HG02798 (cell line): ENCODE results near the gene SCNN1B.
"Not testable (repeated sequence)": the region's sequence is repeated elsewhere in the genome, so short reads cannot be mapped to it uniquely, and the experiment has no call there.

Experiments used
- ATAC-seq: cut with Tn5 transposase; IDR thresholded peaks from one replicate; pipeline ENCODE4 v1.9.1; 2021; ENCODE audit warnings: mild to moderate bottlenecking; ENCODE audit not compliant: unreplicated experiment, poor library complexity

SCNN1B gene

DNA sequence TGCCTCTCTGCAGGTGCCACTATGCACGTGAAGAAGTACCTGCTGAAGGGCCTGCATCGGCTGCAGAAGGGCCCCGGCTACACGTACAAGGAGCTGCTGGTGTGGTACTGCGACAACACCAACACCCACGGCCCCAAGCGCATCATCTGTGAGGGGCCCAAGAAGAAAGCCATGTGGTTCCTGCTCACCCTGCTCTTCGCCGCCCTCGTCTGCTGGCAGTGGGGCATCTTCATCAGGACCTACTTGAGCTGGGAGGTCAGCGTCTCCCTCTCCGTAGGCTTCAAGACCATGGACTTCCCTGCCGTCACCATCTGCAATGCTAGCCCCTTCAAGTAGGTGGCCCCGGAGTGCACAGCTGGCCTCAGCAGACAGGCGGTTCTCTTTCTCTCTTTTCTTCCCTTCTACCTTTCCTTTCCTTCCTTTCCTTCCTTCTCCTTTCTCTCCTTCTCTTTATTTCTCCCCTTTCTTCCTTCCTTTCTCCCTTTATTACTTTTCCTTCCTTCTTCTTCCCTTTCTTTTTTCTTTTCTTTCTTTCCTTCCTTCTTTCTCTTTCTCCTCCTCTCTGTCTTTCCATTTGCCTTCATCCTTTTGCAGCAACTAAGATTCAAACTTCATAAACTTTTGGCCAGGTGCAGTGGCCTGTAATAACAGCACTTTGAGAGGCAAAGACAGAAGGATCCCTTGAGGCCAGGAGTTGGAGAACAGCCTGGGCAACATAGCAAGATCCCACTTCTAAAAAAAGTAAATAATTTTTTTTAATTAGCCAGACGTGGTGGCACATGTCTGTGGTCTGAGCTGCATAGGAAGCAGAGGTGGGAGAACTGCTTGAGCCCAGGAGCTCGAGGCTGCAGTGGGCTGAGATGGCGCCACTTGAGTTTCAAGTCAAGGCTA lies 46.7 kb downstream of the SCNN1B start:
- no peak for ATAC-seq

DNA sequence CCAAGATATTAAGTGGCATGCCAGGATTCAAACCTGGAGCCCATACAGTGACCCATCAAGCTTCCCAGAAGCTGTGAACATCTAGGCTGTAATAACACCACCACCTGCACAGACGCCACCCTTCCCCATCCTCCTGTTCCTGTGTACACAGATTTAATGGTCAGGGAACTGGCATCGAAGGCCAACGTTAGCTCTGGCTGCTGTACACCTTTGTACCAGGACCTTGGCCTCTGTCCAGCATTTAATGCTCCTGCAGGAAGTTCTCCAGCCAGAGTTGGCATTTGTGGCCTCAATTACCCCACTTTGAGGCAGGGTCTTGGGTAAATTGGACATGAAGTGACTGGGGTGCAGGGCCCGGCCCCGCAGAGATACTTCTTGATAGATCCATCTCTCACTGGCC lies 49.3 kb downstream of the SCNN1B start:
- ATAC-seq: no peak

DNA sequence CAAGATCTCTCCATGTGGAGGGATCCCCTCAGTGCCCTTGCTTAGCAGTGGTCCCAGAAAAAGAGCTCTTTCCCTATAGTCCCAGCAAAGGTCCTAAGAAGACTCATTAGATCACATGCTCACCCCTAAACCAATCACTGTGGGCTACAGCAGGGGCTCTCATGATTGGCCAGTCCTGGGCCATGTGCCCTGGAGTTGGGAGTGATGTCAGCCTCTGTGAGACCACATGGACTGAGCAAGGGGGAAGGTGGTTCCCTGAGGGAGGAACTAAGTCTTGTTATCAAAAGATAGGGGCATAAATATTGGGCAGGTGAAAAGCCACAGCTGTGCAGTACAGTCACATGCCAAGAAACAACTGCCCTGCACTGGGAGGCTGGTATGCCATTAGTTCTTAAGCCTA lies 51.3 kb downstream of the SCNN1B start:
- ATAC-seq: no peak

DNA sequence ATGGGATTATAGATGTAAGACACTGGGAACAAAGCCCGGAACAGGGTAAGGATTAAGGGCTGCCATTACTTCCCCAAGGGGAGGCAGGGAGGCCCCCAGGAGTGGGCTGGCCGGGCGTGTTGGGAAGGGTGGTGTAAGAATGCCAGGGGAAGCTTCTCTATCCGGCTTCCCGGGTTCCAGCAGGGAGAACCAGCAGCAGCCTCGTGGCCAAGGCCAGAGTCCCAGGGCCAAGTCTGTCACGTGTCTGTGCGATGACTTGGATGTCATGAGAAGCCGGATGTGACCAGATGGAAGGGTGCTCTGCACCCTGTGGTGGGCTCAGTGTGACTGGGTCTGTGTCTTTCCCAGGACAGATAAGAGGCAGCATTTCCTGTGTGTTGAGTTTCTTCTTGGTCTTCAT lies 52.1 kb downstream of the SCNN1B start:
- no peak for ATAC-seq

DNA sequence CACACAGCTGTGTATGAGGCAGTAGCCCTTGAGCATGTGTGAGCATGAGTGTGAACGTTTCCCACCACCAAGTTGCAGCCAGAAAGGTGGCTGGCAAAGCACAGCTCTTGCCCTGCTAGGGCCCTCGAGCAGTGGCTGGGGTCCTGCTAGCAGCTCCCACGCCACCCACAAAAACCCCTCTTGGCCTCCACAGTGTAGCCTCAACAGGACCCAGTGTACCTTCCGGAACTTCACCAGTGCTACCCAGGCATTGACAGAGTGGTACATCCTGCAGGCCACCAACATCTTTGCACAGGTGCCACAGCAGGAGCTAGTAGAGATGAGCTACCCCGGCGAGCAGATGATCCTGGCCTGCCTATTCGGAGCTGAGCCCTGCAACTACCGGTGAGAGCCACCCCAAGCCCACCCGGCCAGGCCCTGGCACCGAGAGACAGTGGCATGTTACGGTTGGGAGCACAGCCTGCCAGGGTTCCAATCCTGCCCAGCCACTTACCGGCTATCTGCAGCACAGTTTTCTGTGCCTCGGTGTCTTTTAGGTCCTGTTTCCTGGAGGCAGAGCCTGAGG lies 53.1 kb downstream of the SCNN1B start:
- no peak for ATAC-seq

DNA sequence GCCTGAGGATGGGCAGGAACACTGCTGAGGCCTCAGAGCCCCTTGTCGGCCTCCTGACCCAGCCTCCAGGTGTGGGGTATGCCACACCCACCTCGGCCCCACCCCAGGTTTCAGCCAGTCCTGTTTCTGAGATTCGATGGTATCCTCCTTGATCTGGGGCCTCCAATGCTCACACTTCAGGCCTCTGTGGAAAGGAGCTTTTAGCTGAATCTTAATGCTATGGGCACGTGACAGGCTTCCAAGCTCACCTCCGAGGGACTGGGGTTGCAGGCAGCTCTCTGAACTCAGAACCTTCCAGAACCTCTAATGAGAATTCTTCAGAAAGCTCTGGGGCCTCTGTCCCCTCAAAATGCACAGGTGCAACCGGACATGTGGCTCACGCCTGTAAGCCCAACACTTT lies 54.8 kb downstream of the SCNN1B start:
- ATAC-seq: no peak

DNA sequence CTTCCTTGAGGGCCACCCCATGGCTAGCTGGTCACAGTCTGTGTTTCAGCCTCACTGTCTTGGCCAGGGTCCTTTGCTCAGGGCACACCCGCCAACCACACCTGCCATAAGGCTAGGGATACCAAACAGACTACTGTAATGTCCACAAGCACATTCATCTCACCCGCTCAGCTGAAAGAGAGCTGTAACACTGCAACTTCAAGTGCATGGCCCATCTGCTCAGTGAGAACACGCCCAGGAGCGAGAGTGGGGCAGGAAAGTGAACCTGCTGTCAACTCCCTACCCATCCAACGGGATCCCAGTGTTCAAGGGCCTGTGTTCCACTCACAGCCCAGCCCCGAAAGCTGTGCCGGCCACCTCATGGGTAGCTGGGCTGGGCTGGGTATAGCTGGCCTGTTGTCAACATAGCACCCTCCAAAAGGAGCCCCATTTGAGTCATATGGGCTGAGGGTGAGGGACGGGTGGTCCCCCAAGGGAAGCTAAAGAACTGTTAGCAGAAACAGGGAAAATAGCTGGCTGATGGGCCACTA lies 55.7 kb downstream of the SCNN1B start:
- ATAC-seq: no peak

DNA sequence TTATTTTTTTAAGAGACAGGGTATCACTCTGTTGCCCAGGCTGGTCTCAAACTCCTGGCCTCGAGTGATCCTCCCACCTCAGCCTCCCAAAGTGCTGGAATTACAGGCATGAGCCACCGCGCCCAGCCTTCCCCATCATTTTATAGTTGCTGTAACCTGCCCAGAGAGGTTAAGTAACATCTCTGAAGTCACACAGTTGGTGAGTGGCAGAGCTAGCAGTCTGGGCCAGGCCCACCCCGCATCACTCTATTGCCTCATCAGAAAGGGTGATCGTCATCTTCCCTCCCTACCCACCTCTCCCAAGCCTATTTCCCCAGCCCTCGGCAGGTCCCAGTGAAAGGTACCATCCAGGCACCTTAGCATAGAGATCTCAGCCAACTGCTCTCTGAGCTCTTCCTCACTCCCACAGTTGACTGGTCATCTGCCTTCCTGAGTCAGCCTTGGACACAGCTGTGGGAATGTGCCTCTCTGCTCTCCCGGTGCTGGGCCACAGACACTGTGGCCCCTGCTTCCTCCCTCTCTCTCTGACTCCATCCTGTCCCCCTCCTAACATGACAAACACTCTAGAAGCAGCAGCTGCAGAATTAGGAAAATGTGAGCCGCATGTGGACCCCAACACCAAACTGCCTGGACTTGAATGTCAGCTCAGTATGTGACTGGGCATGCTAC lies 57.1 kb downstream of the SCNN1B start:
- ATAC-seq: no peak

DNA sequence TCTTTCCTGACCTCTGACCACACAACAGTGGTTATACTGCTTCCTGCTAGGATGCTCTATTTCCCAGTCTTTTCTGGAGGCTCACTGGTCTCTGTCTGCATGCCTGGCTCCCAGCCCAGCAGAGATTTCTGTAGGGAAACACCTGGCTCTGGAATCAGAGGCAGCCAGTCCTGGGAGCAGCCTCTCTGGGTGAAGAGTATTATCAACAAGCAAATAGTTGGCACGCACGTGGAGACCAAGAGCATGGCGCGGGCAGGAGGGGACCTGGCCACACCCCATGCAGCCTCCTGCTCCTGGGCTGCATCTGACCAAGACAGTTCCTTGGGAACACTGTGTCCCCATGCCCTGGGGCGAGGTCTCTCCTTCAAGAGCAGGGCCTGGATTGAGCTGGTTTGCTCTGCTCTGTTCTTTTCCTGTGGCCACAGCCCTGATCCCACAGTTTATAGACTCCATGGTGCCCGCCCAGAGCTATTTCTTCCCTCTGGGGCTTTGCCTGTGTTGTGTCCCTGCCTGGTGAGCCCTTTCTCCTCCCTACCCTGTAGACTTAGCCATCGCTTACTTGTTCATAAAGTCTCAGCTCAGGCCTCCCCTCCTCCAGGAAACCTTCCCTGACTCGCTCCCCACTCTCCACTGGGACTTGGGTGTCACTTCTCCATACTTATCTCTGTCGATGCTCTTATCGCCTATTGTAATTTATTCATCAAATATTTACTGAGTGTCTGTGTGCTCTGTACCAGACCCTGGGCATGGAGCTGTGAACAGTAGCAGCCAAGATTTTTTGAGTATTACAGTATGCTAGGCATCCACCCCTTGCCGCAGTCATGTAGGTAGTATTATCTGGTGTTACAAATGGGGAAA lies 60.6 kb downstream of the SCNN1B start:
- no peak for ATAC-seq

DNA sequence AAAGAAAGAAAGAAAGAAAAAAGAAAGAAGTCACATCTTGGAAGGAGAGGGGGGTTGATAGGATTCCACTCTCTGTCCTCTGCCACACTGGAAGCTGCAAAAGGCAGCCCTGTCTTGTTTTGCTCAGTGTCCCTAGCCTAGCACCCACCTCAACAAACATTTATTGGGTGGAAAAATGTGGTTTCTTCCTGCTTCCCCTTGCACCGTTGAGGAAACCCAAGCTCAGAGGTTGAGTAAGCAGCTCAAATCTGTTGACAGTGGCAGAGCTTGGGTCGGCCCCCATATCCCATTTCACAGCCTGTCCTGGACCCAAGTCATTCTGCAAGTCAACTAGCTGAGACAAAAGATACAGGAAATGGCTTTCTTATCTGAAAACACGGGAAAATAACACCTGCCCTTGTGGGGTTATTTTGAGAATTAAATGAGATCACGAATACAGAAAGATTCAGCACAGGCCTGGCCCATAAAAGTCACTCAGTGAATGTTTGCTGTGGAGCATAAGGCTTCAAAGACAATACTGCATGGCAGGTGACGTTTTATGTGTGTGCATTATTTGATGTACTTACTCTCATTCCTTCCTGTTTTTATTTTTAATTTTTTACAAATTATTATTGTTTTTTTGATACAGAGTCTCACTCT lies 63.6 kb downstream of the SCNN1B start:
- no peak for ATAC-seq

DNA sequence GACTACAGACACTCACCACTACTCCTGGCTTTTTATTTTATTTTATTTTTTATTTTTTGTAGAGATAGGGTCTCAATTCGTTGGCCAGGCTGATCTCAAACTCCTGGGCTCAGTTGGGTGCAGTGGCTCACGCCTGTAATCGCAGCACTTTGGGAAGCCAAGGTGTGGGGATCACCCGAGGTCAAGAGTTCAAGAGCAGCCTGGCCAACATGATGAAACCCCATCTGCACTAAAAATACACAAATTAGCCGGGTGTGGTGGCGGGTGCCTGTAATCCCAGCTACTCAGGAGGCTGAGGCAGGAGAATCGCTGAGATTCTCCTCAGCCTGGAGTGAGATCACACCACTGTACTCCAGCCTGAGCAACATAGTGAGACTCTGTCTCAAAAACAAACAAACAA lies 64.2 kb downstream of the SCNN1B start:
- not testable (repeated sequence) for ATAC-seq

DNA sequence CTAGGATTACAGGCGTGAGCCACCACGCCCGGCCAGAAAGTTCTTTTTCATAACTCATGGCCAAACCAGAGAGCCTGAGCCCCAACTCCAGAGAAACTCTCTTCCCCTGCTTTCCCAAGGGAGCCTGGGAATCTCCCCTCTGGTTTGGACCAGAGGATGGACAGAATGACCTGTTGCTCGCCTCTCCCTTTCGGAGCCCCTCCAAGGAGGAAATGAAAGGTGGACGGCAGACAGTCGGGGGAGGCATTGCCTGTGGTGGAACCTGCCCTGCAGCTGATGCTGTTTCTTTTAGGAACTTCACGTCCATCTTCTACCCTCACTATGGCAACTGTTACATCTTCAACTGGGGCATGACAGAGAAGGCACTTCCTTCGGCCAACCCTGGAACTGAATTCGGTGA lies 65.5 kb downstream of the SCNN1B start:
- no peak for ATAC-seq

DNA sequence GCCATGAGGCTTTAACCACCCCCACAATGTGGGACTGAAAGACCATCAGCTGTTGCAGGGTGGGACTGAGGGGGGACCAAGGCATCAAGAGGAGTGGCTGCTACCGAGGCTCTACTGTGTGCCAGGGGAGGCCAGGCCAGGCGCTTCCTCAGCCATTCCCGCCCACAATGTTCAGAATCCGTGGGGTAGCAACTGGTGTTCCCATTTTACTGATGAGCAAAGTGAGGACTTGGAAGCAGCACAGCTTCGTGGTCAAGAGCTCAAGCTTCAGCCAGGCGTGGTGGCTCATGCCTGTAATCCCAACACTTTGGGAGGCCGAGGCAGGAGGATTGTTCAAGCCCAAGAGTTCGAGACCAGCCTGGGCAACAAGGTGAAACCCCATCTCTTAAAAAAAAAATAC lies 65.9 kb downstream of the SCNN1B start:
- no peak for ATAC-seq

DNA sequence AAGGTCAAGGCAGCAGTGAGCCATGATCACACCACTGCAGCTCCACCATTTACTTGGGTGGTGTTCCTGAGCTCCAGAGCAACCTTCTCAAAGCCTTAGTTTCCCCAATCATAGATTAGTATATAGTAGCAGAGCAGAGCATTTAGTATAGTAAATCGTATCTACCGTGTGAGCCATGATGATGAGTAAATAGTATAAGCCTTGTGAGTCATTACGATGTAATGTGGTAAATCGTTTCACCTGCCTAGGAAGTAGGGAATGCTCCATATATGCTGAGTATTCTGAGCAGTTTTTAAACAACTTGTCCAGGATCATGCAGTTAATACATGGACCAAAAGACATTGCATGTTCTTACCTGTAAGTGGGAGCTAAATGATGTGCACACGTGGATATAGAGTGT lies 66.4 kb downstream of the SCNN1B start:
- ATAC-seq: no peak

DNA sequence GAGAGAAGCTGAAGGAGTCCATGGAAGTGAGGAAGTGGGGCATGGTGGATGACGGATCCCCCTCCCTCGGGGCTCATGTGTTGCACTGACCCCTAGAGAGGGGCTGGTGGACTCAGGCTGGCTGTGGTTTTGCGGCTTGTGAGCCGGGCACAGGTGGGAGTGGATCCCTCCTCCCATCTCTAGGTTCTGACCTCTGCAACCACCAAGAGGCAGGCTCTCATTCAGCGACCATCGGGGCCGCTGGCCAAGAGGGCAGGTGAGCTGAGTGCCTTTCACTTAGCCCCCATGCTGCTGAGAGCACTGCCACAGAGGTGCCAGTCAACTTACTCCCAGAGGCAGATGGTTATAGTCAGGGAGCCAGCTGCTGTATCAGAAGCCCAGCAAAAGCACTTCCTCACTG lies 67.3 kb downstream of the SCNN1B start:
- ATAC-seq: no peak

DNA sequence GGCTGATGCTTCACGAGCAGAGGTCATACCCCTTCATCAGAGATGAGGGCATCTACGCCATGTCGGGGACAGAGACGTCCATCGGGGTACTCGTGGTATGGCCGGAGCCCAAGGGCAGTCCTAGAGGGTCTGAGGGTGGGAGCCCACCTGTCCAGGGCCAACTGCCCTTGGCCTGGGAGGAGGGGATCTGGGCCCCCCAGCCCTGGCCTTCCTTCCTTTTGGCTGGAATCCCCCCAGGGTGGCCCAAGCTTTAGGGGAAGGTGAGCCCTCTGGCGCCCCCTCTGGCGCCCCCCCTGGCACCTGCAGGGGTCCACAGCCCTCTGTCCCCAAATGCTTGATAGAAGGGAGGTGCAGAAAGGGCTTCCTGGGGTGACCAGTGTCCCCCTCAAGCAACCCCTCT lies 69.3 kb downstream of the SCNN1B start:
- ATAC-seq: no peak

DNA sequence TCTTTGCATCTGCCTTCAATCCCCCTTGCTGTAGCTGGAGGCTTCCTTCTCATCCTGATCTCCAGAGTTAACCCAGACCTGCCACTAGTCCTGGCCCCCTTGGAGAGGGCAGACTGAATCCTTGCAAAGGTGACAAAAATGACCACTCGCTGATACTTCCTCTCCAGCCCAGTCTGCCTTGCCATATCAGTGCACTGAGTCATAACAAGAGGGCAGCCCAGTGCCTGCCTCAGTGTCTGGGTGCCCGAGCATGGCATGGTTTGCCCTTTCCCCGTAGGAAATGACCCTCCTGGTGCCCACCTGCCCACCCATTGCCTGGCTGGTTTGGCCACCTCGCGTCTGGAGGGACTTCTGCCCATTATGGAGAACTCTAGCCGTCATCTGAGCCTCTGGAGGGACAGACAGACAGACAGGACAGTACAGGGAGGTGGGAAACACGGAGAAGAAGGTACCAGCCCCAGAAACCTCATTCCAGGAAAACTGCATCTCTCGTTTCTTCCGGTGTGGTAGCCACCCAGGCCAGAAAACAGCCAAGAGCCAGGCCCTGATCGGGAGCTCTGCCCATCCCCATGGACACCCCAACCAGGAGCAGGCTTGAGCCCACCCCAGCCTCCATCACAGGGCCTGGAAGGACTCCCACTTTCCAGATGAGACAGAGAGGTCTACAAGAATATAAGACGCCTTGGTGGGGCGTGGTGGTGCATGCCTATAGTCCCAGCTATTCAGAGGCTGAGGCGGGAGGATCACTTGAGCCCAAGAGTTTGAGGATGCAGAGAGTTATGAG lies 71.5 kb downstream of the SCNN1B start:
- no peak for ATAC-seq

DNA sequence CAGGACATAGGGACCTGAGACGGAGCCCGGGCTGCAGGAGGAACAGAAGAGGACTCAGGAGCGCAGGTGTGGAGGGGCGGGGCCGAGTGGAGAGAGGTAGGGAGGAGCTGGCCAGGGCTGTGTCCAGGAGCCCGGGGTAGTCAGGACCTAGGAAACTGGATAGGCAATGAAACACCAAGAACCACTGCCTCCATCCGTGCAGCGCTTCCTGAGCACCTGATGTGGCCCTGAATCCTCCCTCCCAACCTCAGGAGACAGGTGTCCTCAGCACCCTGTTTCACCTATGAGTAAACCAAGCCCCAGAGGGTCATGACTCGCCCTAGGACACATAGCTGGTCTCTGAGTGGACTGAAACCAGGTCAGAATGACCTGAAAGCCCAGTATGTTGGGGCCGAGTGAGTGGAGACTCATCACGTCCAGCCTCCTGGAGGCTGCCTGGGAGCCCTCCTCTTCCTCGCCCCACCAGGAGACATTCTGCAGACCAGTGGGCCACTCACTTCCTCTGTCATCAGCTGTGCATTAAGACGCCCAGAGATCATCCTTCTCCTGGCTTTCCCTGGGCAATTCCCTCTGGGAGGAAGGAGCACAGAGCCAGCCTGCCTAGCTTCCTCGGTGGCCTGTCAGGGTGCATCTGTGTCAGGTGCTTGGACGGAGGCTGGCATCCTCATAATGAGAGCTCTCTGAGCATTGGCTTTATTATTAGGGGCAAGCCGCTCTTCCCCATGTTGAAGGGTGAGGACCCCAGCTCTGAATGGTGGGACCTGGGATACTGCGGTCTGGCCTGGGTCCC lies 72.8 kb downstream of the SCNN1B start:
- no peak for ATAC-seq
